Mucosa of stomach (tissue), 1 donor: ENCODE data around the gene TRPT1.
A peak's percentile ranks its signal among the peaks of the same experiment; 100 is the strongest.

ENCODE experiments used
- H3K27me3 ChIP-seq: one replicate; pipeline ENCODE4 v1.7.0; 2013; ENCODE audit warnings: mild to moderate bottlenecking, low read length; ENCODE audit not compliant: control insufficient read depth, insufficient read depth
- H3K36me3 ChIP-seq: one replicate; pipeline ENCODE4 v1.7.0; 2013; ENCODE audit warnings: low read length; ENCODE audit not compliant: control insufficient read depth, insufficient read depth
- H3K4me1 ChIP-seq: one replicate; pipeline ENCODE4 v1.7.0; 2013; ENCODE audit warnings: mild to moderate bottlenecking, low read length; ENCODE audit not compliant: control insufficient read depth, insufficient read depth
- H3K4me3 ChIP-seq: one replicate; pipeline ENCODE4 v1.7.0; 2013; ENCODE audit warnings: low read length
- H3K9ac ChIP-seq: one replicate; pipeline ENCODE4 v1.7.0; 2013; ENCODE audit warnings: mild to moderate bottlenecking, low read length, moderate library complexity
- H3K9me3 ChIP-seq: one replicate; pipeline ENCODE4 v1.7.0; 2013; ENCODE audit warnings: mild to moderate bottlenecking, low read length, moderate library complexity; ENCODE audit not compliant: control insufficient read depth
- donor health status: Pancreatic carcinoma.

TRPT1 gene

DNA sequence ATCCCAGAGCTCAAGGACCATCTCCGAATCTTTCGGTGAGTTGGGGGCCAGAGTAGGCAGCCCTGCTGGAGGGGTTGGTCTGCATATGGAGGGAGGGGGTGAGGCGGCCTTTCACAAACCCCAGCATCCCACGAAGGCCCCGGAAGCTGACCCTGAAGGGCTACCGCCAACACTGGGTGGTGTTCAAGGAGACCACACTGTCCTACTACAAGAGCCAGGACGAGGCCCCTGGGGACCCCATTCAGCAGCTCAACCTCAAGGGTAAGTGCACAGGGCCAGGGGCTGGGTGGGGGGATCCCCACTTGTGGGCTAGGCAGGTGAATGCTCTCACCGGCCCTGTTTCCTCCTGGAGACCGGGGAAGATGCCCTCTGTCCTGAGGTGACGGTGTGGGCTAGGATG is 6.2 kb downstream of the TRPT1 start:
- peaks cover 35% of the 10 kb centered on the region for H3K4me1 ChIP-seq
- H3K9ac ChIP-seq: no peak overlapping the region
- no peaks in the 10 kb centered on the region for H3K27me3 ChIP-seq
- H3K36me3 ChIP-seq: no peaks in the 10 kb centered on the region
- no peak overlapping the region for H3K4me3 ChIP-seq
- H3K9me3 ChIP-seq: no peaks in the 10 kb centered on the region

GRCh38 chr11:64219354-64219684 is 6.7 kb downstream of the TRPT1 start:
- Histone ChIP-seq H3K9me3 (no peaks in the 10 kb centered on the region), H3K36me3 (no peaks in the 10 kb centered on the region), H3K9ac (no peak overlapping the region), H3K27me3 (no peaks in the 10 kb centered on the region), H3K4me1 (peaks cover 31% of the 10 kb centered on the region), H3K4me3 (no peak overlapping the region)

DNA sequence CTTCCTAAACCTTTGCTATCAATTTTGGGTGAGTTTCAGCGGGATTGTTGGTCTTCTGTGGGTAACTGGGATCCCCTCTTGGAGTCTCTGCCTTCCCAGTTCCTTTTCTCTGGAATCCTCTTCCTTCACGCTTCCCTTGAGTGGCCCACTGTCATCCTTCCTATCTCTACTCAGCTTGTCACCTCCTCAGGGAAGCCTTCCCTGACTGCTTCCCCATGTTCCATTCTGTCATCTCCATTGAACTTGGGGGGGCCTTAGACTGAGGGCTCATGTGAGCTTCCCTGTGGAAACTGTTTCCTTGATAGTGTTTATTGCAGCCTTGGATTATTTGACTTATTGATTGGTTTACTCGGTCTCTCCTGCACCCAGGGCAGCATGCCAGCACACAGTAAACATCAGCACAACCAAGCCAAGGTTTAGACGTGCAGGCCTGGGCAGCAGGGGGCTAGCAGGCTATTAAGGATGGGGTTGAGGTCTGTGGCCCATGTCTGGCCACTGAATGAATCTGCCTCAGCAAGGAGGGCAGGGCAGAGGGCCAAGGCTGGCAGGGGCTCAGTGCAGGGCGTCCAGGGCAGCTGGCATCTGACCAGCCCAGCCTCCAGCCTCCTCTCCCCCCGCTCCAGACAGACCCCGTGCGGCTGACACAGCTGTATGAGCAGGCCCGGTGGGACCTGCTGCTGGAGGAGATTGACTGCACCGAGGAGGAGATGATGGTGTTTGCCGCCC is 7.2 kb downstream of the TRPT1 start:
- H3K27me3 ChIP-seq: no peaks in the 10 kb centered on the region
- no peaks in the 10 kb centered on the region for H3K9me3 ChIP-seq
- H3K4me1 ChIP-seq: peaks cover 25% of the 10 kb centered on the region
- no peaks in the 10 kb centered on the region for H3K36me3 ChIP-seq
- H3K9ac ChIP-seq: no peak overlapping the region
- H3K4me3 ChIP-seq: no peak overlapping the region

- peaks cover 12% of the 10 kb centered on the region for H3K4me1 ChIP-seq
- H3K27me3 ChIP-seq: no peaks in the 10 kb centered on the region
- H3K9ac ChIP-seq: no peak overlapping the region
- no peaks in the 10 kb centered on the region for H3K9me3 ChIP-seq
- H3K4me3 ChIP-seq: no peak overlapping the region
- no peaks in the 10 kb centered on the region for H3K36me3 ChIP-seq
Observed at GRCh38 chr11:64216879-64217278, 9.1 kb downstream of the TRPT1 start.

GRCh38 chr11:64211181-64211872 is 14.7 kb downstream of the TRPT1 start:
- Histone ChIP-seq H3K4me1 (peaks cover 24% of the 10 kb centered on the region), H3K9ac (no peak overlapping the region), H3K27me3 (no peaks in the 10 kb centered on the region), H3K9me3 (no peaks in the 10 kb centered on the region), H3K36me3 (no peaks in the 10 kb centered on the region), H3K4me3 (no peak overlapping the region)

- peaks cover 33% of the 10 kb centered on the region for H3K4me1 ChIP-seq
- H3K36me3 ChIP-seq: no peaks in the 10 kb centered on the region
- no peak overlapping the region for H3K4me3 ChIP-seq
- no peak overlapping the region for H3K9ac ChIP-seq
- H3K9me3 ChIP-seq: no peaks in the 10 kb centered on the region
- H3K27me3 ChIP-seq: no peaks in the 10 kb centered on the region
Observed at GRCh38 chr11:64210301-64211020, 15.5 kb downstream of the TRPT1 start.

DNA sequence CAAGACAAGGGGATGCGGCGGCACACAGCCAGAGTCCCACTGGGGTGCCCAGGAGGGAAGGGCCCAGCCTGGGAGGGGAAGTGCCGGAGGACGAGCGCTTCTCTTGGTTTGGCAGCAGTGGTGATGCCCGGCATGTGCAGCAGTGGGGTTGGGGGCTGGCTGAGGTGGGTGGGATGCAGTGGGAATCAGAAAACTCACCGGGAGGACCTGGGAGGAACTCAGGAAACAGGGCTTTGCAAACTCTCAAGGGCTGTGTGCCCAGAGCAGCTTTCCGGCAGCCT is 16.5 kb downstream of the TRPT1 start:
- Histone ChIP-seq H3K4me3 (no peak overlapping the region), H3K9ac (no peak overlapping the region), H3K27me3 (no peaks in the 10 kb centered on the region), H3K36me3 (no peaks in the 10 kb centered on the region), H3K9me3 (no peaks in the 10 kb centered on the region), H3K4me1 (peaks cover 38% of the 10 kb centered on the region)

DNA sequence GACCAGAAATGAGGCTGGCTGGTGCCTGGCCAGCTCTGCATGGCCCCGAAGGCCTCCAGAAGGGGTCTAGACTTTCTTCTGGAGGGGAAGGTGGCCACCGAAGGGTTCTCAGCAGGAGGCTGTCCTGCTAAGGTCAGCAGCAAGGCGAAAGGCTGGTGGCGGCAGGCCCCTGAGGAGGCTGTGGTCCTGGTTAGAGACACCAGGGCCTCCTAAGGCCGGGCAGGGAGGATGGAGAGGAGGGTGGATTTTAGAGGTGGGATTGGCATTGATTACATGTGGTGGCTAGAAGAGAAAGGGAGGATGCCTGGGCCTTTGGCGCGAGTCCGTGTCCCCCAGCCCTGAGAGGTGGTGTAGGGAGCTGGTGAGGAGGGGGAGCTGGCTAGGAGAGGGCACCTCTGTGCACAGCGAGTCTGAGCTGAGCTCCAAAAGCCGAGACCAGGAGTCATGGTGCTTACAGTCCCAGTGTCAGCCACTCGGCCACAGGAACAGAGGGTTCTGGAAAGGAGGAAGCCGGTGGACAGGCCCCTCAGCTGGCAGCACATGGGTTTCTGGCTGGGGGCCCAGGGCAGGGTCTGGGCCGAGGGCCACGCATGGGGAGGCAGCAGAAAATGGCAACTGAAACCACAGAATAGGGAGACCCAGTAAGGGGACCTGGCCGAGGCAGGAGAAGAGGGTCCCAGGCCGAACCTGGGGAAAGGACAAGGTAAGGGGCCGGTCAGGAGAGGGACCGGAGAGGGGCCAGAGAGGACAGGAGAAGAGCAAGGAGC is 17.0 kb downstream of the TRPT1 start:
- Histone ChIP-seq H3K9me3 (no peaks in the 10 kb centered on the region), H3K4me3 (no peak overlapping the region), H3K9ac (peak overlapping the region; percentile 84), H3K27me3 (no peaks in the 10 kb centered on the region), H3K4me1 (peaks cover 44% of the 10 kb centered on the region), H3K36me3 (peaks cover 5% of the 10 kb centered on the region)

GRCh38 chr11:64208086-64208795 is 17.7 kb downstream of the TRPT1 start:
- H3K9me3 ChIP-seq: no peaks in the 10 kb centered on the region
- peak overlapping the region; percentile 84 for H3K9ac ChIP-seq
- H3K4me1 ChIP-seq: peaks cover 45% of the 10 kb centered on the region
- H3K36me3 ChIP-seq: peaks cover 12% of the 10 kb centered on the region
- no peaks in the 10 kb centered on the region for H3K27me3 ChIP-seq
- H3K4me3 ChIP-seq: no peak overlapping the region

- Histone ChIP-seq H3K4me1 (peaks cover 45% of the 10 kb centered on the region), H3K9me3 (no peaks in the 10 kb centered on the region), H3K9ac (peak overlapping the region; percentile 84), H3K4me3 (peak overlapping the region; percentile 77), H3K36me3 (peaks cover 12% of the 10 kb centered on the region), H3K27me3 (no peaks in the 10 kb centered on the region)
Observed at GRCh38 chr11:64207256-64208085, 18.5 kb downstream of the TRPT1 start.
